ENCODE results near the gene RPL10L.

Gene RPL10L

GRCh38 chr14:46653031-46653755 lies 1.6 kb upstream of the RPL10L start:
- TF ChIP-seq CTCF (IDR thresholded peaks at IDR 0.05; ENCODE audit: low read depth, low read length) = no peak
- no peak for DNase-seq
- H3K27me3 ChIP-seq = no peaks in the 10 kb centered on the region
- no peaks in the 10 kb centered on the region for H3K36me3 ChIP-seq
- no peak overlapping the region for H3K4me3 ChIP-seq (ENCODE audit: low read depth, low read length)
- no peaks in the 10 kb centered on the region for H3K4me1 ChIP-seq
- H3K9me3 ChIP-seq = no peaks in the 10 kb centered on the region; the same call in 1 of the 2 replicates

GRCh38 chr14:46646796-46647195 lies 4.8 kb downstream of the RPL10L start:
- H3K4me1 ChIP-seq = no peaks in the 10 kb centered on the region
- no peaks in the 10 kb centered on the region for H3K27me3 ChIP-seq
- H3K36me3 ChIP-seq = no peaks in the 10 kb centered on the region
- no peak for DNase-seq
- H3K4me3 ChIP-seq (ENCODE audit: low read depth, low read length) = no peak overlapping the region
- H3K9me3 ChIP-seq = no peaks in the 10 kb centered on the region; the same call in 1 of the 2 replicates
- TF ChIP-seq CTCF (IDR thresholded peaks at IDR 0.05; ENCODE audit: low read depth, low read length) = no peak

DNA sequence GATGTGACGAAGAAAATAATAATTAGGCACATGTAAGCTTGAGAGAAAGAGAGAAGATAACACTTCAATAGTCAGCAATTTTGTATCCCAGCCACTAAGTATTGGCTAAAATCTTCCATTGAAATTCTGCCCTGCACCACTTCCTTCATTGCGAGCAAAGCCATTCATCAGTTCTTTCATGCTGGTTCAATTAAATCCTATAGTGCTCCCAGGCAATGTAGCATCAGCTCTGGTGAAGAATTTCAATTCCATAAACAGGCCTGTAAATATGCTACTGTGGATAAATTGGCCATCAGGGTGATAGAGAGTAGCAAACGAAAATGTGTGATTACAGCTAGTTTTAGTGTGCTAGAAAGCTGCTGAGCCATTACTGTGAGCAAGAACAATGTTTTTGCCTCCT lies 24.7 kb downstream of the RPL10L start:
- DNase-seq = no peak
- H3K4me3 ChIP-seq (ENCODE audit: low read depth, low read length) = no peak overlapping the region
- no peaks in the 10 kb centered on the region for H3K27me3 ChIP-seq
- H3K9me3 ChIP-seq = no peaks in the 10 kb centered on the region
- H3K4me1 ChIP-seq = peaks cover 3% of the 10 kb centered on the region
- no peak for TF ChIP-seq CTCF (IDR thresholded peaks at IDR 0.05; ENCODE audit: low read depth, low read length)
- no peaks in the 10 kb centered on the region for H3K36me3 ChIP-seq

Data from BE2C (cell line).